ENCODE results near the gene SPNS2.

The SPNS2 gene

GRCh38 chr17:4582101-4582501 lies 83.4 kb downstream of the SPNS2 start:
- Histone ChIP-seq H3K9me3 (ENCODE audit: severe bottlenecking) (no peaks in the 10 kb centered on the region), H3K4me1 (ENCODE audit: insufficient read depth, poor library complexity, severe bottlenecking) (no peaks in the 10 kb centered on the region), H3K27ac (ENCODE audit: poor library complexity, severe bottlenecking) (no peak overlapping the region), H3K4me3 (ENCODE audit: severe bottlenecking) (no peak overlapping the region), H3K36me3 (ENCODE audit: low read depth) (no peaks in the 10 kb centered on the region), H3K27me3 (ENCODE audit: insufficient read depth, poor library complexity, severe bottlenecking) (peaks cover 45% of the 10 kb centered on the region)
- TF ChIP-seq, protein P1, sequence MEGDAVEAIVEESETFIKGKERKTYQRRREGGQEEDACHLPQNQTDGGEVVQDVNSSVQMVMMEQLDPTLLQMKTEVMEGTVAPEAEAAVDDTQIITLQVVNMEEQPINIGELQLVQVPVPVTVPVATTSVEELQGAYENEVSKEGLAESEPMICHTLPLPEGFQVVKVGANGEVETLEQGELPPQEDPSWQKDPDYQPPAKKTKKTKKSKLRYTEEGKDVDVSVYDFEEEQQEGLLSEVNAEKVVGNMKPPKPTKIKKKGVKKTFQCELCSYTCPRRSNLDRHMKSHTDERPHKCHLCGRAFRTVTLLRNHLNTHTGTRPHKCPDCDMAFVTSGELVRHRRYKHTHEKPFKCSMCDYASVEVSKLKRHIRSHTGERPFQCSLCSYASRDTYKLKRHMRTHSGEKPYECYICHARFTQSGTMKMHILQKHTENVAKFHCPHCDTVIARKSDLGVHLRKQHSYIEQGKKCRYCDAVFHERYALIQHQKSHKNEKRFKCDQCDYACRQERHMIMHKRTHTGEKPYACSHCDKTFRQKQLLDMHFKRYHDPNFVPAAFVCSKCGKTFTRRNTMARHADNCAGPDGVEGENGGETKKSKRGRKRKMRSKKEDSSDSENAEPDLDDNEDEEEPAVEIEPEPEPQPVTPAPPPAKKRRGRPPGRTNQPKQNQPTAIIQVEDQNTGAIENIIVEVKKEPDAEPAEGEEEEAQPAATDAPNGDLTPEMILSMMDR (IDR thresholded peaks at IDR 0.05; ENCODE audit: poor library complexity, severe bottlenecking), result no peak
- ATAC-seq (ENCODE audit: low read depth) (no peak), DNase-seq (ENCODE audit: low spot score) (peak; percentile 47)

DNA sequence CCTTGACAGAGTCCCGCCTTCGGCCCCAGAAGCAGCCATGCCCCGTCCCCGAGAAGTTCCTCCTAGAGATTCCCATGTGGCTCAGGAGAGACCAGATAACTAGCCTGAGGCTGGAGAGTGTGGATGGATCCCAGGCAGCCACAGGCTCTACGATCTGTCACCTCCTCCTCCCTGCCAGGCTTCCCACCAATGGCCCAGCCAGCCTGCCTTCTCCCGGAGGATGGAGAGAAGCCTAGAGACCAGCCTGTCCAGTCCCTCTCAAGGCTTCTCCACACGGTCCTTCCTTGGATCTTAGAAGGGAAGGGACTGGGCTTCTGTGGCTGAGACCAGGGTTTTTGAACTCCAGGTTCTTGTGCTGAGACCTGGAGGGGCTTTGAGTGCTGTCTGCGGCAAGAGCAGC lies 84.0 kb downstream of the SPNS2 start:
- no peak for ATAC-seq (ENCODE audit: low read depth)
- TF ChIP-seq, protein P1 (IDR thresholded peaks at IDR 0.05; ENCODE audit: poor library complexity, severe bottlenecking), result no peak

GRCh38 chr17:4583206-4583605 lies 84.5 kb downstream of the SPNS2 start:
- Histone ChIP-seq H3K36me3 (ENCODE audit: low read depth) (no peaks in the 10 kb centered on the region), H3K4me3 (ENCODE audit: severe bottlenecking) (no peak overlapping the region), H3K27me3 (ENCODE audit: insufficient read depth, poor library complexity, severe bottlenecking) (peaks cover 45% of the 10 kb centered on the region), H3K9me3 (ENCODE audit: severe bottlenecking) (no peaks in the 10 kb centered on the region), H3K4me1 (ENCODE audit: insufficient read depth, poor library complexity, severe bottlenecking) (no peaks in the 10 kb centered on the region), H3K27ac (ENCODE audit: poor library complexity, severe bottlenecking) (no peak overlapping the region)
- no peak for ATAC-seq (ENCODE audit: low read depth)
- DNase-seq (ENCODE audit: low spot score), result no peak
- TF ChIP-seq, protein P1 (IDR thresholded peaks at IDR 0.05; ENCODE audit: poor library complexity, severe bottlenecking), result no peak

More for the DNA sequence above, 84.0 kb downstream of the SPNS2 start:
- Histone ChIP-seq H3K36me3 (ENCODE audit: low read depth) (no peaks in the 10 kb centered on the region), H3K9me3 (ENCODE audit: severe bottlenecking) (no peaks in the 10 kb centered on the region), H3K4me1 (ENCODE audit: insufficient read depth, poor library complexity, severe bottlenecking) (no peaks in the 10 kb centered on the region), H3K27me3 (ENCODE audit: insufficient read depth, poor library complexity, severe bottlenecking) (peaks cover 45% of the 10 kb centered on the region), H3K4me3 (ENCODE audit: severe bottlenecking) (no peak overlapping the region), H3K27ac (ENCODE audit: poor library complexity, severe bottlenecking) (no peak overlapping the region)
- no peak for DNase-seq (ENCODE audit: low spot score)

DNA sequence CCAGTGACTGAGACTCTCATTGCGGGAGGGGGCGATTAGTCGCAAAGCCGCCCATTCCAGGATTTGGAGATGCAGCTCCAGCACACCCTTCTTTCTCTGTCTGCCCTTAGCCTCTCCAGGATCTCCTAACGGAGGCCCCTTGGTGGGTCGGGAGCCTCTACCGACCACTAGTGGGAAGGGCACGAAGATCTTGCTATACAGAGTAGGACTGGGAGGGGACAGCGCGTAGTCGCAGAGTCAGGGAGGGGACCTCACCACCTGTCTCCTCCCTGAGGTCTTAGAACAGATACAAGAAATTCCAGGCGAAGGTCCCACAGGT lies 85.1 kb downstream of the SPNS2 start:
- no peaks in the 10 kb centered on the region for H3K36me3 ChIP-seq (ENCODE audit: low read depth)
- ATAC-seq (ENCODE audit: low read depth), result peak; percentile 30; the same call in 2 of the 3 replicates
- no peak overlapping the region for H3K27ac ChIP-seq (ENCODE audit: poor library complexity, severe bottlenecking)
- no peak for DNase-seq (ENCODE audit: low spot score)
- no peak overlapping the region for H3K4me3 ChIP-seq (ENCODE audit: severe bottlenecking)
- peaks cover 50% of the 10 kb centered on the region for H3K27me3 ChIP-seq (ENCODE audit: insufficient read depth, poor library complexity, severe bottlenecking)
- H3K9me3 ChIP-seq (ENCODE audit: severe bottlenecking), result no peaks in the 10 kb centered on the region
- TF ChIP-seq, protein P1 (IDR thresholded peaks at IDR 0.05; ENCODE audit: poor library complexity, severe bottlenecking), result peak; percentile 16
- H3K4me1 ChIP-seq (ENCODE audit: insufficient read depth, poor library complexity, severe bottlenecking), result no peaks in the 10 kb centered on the region

DNA sequence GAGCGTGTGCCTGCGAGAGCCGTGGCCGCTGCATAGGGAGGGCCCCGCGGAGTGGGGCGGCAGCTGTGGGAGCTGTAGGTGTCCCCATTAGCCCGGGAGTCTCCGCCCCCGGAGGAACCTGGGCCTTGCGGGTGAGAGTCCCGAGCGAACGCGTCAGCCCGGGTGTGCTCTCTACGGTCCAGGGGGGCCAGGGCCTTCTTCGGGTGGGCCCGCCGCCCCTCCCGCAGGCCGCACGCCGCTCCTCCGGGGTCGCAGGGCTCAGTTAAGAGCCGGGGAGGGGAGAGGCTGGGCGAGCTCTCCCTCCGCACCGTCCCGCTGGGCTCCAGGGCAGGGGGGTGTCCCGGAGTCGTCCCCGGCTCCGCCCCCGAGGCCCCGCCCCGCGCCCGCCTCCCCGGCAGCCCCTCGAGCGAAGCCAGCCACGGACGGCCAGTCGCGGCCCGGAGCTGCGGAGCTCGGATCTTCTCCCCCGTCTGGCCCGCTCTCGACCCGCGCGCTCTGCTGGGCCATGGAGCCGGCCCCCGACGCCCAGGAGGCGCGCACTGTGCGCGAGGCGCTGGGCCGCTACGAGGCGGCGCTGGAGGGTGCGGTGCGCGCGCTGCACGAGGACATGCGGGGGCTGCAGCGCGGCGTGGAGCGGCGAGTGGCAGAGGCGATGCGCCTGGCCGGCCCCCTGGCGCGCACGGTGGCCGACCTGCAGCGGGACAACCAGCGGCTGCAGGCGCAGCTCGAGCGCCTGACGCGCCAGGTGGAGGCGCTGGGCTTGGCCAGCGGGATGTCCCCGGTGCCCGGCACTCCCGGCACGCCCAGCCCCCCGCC lies 85.6 kb downstream of the SPNS2 start, which contains the start of gene SMTNL2:
Gene SMTNL2 (plus strand): TSS at position 429 of the 816 bp plus-strand sequence. CDS start 77 bp downstream, at position 506.
- Histone ChIP-seq H3K27me3 (ENCODE audit: insufficient read depth, poor library complexity, severe bottlenecking) (peaks cover 51% of the 10 kb centered on the region), H3K4me1 (ENCODE audit: insufficient read depth, poor library complexity, severe bottlenecking) (no peaks in the 10 kb centered on the region), H3K4me3 (ENCODE audit: severe bottlenecking) (peak within 1 kb of the TSS; percentile 7), H3K27ac (ENCODE audit: poor library complexity, severe bottlenecking) (no peak within 1 kb of the TSS), H3K36me3 (ENCODE audit: low read depth) (no peaks in the 10 kb centered on the region), H3K9me3 (ENCODE audit: severe bottlenecking) (no peaks in the 10 kb centered on the region)
- no peak for DNase-seq (ENCODE audit: low spot score)
- ATAC-seq (ENCODE audit: low read depth), result peak; percentile 24
- TF ChIP-seq, protein P1 (IDR thresholded peaks at IDR 0.05; ENCODE audit: poor library complexity, severe bottlenecking), result peak; percentile 3
